ENCODE results near the gene TOGARAM1.

TOGARAM1 gene

GRCh38 chr14:44945264-44945663 lies 16.7 kb upstream of the TOGARAM1 start:
- TF ChIP-seq MYC (IDR thresholded peaks at IDR 0.05; ENCODE audit: low read depth, low read length) (no peak), POLR2A (IDR thresholded peaks at IDR 0.05; ENCODE audit: extremely low read depth, insufficient read length) (no peak)
- H3K4me3 ChIP-seq (ENCODE audit: low read depth, low read length): no peak overlapping the region
- no peak for DNase-seq (ENCODE audit: low read depth)

DNA sequence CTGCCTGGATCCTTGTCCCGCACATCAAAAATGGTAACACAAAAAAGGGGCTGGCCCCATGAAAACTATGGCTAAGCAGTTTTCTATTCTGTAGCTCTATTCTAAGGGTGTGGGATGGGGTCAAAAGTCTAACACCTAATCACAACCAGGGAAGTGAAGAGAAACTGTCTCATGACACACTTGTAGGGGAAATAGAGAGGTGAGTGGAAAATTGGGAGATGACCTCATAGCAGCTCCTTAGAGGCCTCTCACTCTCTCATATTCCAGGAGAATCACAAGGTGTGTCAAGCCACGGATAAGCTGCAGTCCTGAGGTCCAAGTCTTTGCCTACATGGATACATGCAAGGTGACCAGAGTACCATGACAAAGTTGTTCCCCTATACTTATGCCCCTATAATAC lies 10.9 kb upstream of the TOGARAM1 start:
- no peak for DNase-seq (ENCODE audit: low read depth)
- no peak overlapping the region for H3K4me3 ChIP-seq (ENCODE audit: low read depth, low read length)
- TF ChIP-seq, protein P1, sequence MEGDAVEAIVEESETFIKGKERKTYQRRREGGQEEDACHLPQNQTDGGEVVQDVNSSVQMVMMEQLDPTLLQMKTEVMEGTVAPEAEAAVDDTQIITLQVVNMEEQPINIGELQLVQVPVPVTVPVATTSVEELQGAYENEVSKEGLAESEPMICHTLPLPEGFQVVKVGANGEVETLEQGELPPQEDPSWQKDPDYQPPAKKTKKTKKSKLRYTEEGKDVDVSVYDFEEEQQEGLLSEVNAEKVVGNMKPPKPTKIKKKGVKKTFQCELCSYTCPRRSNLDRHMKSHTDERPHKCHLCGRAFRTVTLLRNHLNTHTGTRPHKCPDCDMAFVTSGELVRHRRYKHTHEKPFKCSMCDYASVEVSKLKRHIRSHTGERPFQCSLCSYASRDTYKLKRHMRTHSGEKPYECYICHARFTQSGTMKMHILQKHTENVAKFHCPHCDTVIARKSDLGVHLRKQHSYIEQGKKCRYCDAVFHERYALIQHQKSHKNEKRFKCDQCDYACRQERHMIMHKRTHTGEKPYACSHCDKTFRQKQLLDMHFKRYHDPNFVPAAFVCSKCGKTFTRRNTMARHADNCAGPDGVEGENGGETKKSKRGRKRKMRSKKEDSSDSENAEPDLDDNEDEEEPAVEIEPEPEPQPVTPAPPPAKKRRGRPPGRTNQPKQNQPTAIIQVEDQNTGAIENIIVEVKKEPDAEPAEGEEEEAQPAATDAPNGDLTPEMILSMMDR (IDR thresholded peaks at IDR 0.05; ENCODE audit: low read depth, low read length): no peak
- TF ChIP-seq, protein P2, sequence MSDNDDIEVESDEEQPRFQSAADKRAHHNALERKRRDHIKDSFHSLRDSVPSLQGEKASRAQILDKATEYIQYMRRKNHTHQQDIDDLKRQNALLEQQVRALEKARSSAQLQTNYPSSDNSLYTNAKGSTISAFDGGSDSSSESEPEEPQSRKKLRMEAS (IDR thresholded peaks at IDR 0.05; ENCODE audit: low read depth, low read length): no peak
- no peak for TF ChIP-seq MYC (IDR thresholded peaks at IDR 0.05; ENCODE audit: low read depth, low read length)
- no peak for TF ChIP-seq POLR2A (IDR thresholded peaks at IDR 0.05; ENCODE audit: extremely low read depth, insufficient read length)

DNA sequence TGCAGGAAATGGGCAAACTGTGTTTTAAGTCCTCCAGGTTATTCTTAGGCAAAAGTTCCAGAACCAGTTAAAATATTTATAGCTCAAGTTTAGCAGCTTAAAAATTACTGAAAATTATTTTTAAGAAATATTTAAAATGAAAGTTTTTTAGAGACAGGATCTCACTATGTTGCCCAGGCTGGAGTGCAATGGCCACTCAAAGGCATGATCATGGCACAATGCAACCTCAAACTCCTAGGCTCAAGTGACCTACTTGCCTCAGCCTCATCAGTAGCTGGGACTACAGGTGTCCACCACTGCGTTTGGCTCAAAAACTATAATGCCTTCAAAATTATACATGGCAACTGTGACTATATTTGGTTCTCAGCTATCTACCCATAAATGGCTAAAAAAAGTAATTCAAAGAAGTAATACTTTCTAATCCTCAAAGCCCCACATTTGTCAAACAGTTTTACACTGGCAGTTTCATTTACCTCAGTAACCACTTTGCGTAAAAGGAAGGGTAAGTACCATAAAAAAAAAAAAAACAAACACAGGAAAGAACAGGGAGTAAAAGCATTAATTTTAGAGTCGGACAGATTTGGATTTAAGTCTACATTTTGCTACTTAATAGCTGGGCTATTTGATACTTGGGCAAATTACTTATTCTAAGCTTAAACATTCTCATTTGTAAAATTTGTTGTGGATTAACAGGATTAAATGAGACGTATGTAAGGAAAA lies 9.4 kb upstream of the TOGARAM1 start:
- H3K4me3 ChIP-seq (ENCODE audit: low read depth, low read length): no peak overlapping the region

DNA sequence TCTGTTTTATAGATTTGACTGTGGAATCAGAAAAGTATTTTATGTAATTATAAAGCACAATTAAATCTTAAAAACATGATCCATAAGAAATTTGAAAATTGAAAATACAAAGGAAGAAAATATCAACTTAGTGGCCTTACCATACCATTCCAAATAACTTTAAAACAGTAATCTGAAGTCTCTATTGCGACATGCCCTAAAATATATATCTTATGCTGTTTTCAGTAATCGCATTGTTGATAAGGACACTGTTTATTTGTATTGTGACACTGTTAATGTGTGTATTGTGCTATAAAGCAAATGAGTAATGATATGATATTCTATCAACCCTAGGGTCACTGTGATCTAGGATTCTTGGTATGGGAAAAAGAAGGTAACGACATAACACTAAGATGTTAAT lies 7.2 kb upstream of the TOGARAM1 start:
- TF ChIP-seq POLR2A (IDR thresholded peaks at IDR 0.05; ENCODE audit: extremely low read depth, insufficient read length): no peak
- TF ChIP-seq, protein P1 (IDR thresholded peaks at IDR 0.05; ENCODE audit: low read depth, low read length): no peak
- no peak for TF ChIP-seq MYC (IDR thresholded peaks at IDR 0.05; ENCODE audit: low read depth, low read length)
- TF ChIP-seq, protein P2 (IDR thresholded peaks at IDR 0.05; ENCODE audit: low read depth, low read length): no peak
- H3K4me3 ChIP-seq (ENCODE audit: low read depth, low read length): no peak overlapping the region
- no peak for DNase-seq (ENCODE audit: low read depth)

More for the DNA sequence above, 9.4 kb upstream of the TOGARAM1 start:
- no peak for TF ChIP-seq MYC (IDR thresholded peaks at IDR 0.05; ENCODE audit: low read depth, low read length)
- TF ChIP-seq, protein P2 (IDR thresholded peaks at IDR 0.05; ENCODE audit: low read depth, low read length): no peak
- TF ChIP-seq, protein P1 (IDR thresholded peaks at IDR 0.05; ENCODE audit: low read depth, low read length): no peak
- TF ChIP-seq POLR2A (IDR thresholded peaks at IDR 0.05; ENCODE audit: extremely low read depth, insufficient read length): no peak
- no peak for DNase-seq (ENCODE audit: low read depth)

DNA sequence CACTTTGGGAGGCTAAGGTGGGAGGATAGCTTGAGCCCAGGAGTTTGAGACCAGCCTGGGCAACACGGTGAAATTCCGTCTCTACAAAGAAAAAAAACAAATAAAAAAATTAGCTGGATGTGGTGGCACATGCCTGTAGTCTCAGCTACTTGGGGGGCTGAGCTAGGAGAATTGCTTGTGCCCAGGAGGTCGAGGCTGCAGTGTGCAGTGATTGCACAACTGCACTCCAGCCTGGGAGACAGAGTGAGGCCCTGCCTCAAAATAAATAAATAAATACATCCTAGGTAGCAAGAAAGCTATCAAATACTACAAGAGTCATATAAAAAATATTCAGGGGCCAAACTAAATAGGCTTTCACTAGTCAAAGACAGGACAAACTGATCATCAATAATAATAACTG lies 6.5 kb upstream of the TOGARAM1 start:
- H3K4me3 ChIP-seq (ENCODE audit: low read depth, low read length): no peak overlapping the region
- DNase-seq (ENCODE audit: low read depth): no peak
- TF ChIP-seq, protein P1 (IDR thresholded peaks at IDR 0.05; ENCODE audit: low read depth, low read length): no peak
- no peak for TF ChIP-seq POLR2A (IDR thresholded peaks at IDR 0.05; ENCODE audit: extremely low read depth, insufficient read length)
- TF ChIP-seq MYC (IDR thresholded peaks at IDR 0.05; ENCODE audit: low read depth, low read length): no peak
- TF ChIP-seq, protein P2 (IDR thresholded peaks at IDR 0.05; ENCODE audit: low read depth, low read length): no peak

- no peak overlapping the region for H3K4me3 ChIP-seq (ENCODE audit: low read depth, low read length)
- TF ChIP-seq, protein P2 (IDR thresholded peaks at IDR 0.05; ENCODE audit: low read depth, low read length): no peak
- TF ChIP-seq POLR2A (IDR thresholded peaks at IDR 0.05; ENCODE audit: extremely low read depth, insufficient read length): no peak
- no peak for TF ChIP-seq MYC (IDR thresholded peaks at IDR 0.05; ENCODE audit: low read depth, low read length)
- TF ChIP-seq, protein P1 (IDR thresholded peaks at IDR 0.05; ENCODE audit: low read depth, low read length): no peak
Measured at GRCh38 chr14:44956866-44957265, 5.1 kb upstream of the TOGARAM1 start.

More at GRCh38 chr14:44956866-44957265, 5.1 kb upstream of the TOGARAM1 start:
- DNase-seq (ENCODE audit: low read depth): no peak

Data from NB4 (cell line).